ENCODE measurements around the gene B3GNT5. TPM values are rescaled to one million over a fixed set of nuclear protein-coding genes. Genes with fewer than 3 reads are reported as not detected.
A peak's percentile ranks its signal among the peaks of the same experiment; 100 is the strongest.

Gene B3GNT5
- total RNA-seq, 2 donors from 2014 or later = 10.5 to 18.0 TPM

DNA sequence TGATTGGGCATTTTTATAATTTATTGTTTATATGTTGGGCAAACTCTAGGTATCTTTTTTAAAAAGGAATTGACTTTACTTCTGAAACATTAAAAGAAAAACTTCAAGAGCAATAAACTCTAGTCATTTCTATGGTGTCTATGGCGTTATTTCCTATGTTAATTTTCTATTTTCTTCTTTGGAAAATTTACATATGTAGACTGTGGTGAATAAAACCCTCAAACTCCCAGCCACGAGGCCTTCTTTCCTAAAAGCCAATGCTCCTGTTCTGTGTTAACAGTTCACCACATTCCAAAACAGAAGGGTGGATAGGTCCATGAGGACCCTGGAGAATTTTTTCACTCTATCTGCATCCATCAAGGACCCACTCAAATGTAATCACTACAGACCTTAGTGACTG is 44.3 kb upstream of the B3GNT5 start:
- no peak for DNase-seq
- H3K9me3 Mint-ChIP-seq = peaks cover 52% of the 10 kb centered on the region
- Histone ChIP-seq H3K27ac (ENCODE audit: low read depth, low read length) (no peak overlapping the region), H3K4me3 (ENCODE audit: low read length) (peak overlapping the region; percentile 36), H3K27me3 (ENCODE audit: control insufficient read depth, insufficient read depth, low read length, poor library complexity, severe bottlenecking) (no peaks in the 10 kb centered on the region), H3K9ac (ENCODE audit: extremely low read depth, low read length, poor library complexity, severe bottlenecking) (no peak overlapping the region), H3K36me3 (ENCODE audit: control insufficient read depth, insufficient read depth, low read length) (peaks cover 88% of the 10 kb centered on the region), H3K4me1 (ENCODE audit: control insufficient read depth, insufficient read depth, low read length) (peaks cover 9% of the 10 kb centered on the region), H3K9me3 (ENCODE audit: control insufficient read depth, low read length) (peaks cover 87% of the 10 kb centered on the region)
- TF ChIP-seq, protein P1, sequence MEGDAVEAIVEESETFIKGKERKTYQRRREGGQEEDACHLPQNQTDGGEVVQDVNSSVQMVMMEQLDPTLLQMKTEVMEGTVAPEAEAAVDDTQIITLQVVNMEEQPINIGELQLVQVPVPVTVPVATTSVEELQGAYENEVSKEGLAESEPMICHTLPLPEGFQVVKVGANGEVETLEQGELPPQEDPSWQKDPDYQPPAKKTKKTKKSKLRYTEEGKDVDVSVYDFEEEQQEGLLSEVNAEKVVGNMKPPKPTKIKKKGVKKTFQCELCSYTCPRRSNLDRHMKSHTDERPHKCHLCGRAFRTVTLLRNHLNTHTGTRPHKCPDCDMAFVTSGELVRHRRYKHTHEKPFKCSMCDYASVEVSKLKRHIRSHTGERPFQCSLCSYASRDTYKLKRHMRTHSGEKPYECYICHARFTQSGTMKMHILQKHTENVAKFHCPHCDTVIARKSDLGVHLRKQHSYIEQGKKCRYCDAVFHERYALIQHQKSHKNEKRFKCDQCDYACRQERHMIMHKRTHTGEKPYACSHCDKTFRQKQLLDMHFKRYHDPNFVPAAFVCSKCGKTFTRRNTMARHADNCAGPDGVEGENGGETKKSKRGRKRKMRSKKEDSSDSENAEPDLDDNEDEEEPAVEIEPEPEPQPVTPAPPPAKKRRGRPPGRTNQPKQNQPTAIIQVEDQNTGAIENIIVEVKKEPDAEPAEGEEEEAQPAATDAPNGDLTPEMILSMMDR (conservative IDR thresholded peaks at IDR 0.05) = no peak
- no peak overlapping the region for H3K4me3 Mint-ChIP-seq
- H3K36me3 Mint-ChIP-seq (ENCODE audit: low read depth) = peaks cover 92% of the 10 kb centered on the region
- peaks cover 14% of the 10 kb centered on the region for H3K4me1 Mint-ChIP-seq
- no peak overlapping the region for H3K27ac Mint-ChIP-seq
- H3K27me3 Mint-ChIP-seq (ENCODE audit: insufficient read depth) = no peaks in the 10 kb centered on the region
- WGBS, 2 experiments (ENCODE audit: insufficient coverage in 1 of 2, insufficient read length in 1 of 2) = 94% methylated on average over 1 of the region's 2 CpGs; no CpG with 5 or more reads in 1 of the 2 experiments

DNA sequence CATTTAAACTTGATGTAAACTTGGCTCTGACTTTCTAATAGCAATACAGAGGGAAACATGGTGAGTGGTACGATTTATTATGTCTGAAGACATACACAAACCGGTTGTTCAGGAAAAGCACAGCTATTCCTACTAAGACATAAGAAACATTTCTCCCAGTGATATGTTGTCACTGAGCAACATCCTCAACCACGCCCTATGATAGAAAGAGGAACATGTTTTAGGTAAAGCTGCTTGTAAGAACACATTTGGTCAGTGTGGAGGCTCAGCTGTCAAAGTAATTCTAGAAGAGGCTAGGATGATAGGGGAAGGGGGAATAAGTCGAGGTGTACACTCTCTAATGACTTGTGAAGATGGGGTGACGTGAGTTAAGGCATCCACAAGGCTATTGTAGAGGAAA is 42.7 kb upstream of the B3GNT5 start:
- no peak overlapping the region for H3K27ac ChIP-seq (ENCODE audit: low read depth, low read length)
- H3K9ac ChIP-seq (ENCODE audit: extremely low read depth, low read length, poor library complexity, severe bottlenecking) = no peak overlapping the region
- Mint-ChIP-seq H3K27ac (no peak overlapping the region), H3K9me3 (peaks cover 38% of the 10 kb centered on the region), H3K36me3 (ENCODE audit: low read depth) (peaks cover 92% of the 10 kb centered on the region), H3K4me3 (no peak overlapping the region), H3K4me1 (peaks cover 19% of the 10 kb centered on the region), H3K27me3 (ENCODE audit: insufficient read depth) (no peaks in the 10 kb centered on the region)
- peaks cover 14% of the 10 kb centered on the region for H3K4me1 ChIP-seq (ENCODE audit: control insufficient read depth, insufficient read depth, low read length)
- peaks cover 71% of the 10 kb centered on the region for H3K9me3 ChIP-seq (ENCODE audit: control insufficient read depth, low read length)
- H3K36me3 ChIP-seq (ENCODE audit: control insufficient read depth, insufficient read depth, low read length) = peaks cover 86% of the 10 kb centered on the region
- TF ChIP-seq, protein P1 (conservative IDR thresholded peaks at IDR 0.05) = no peak
- H3K27me3 ChIP-seq (ENCODE audit: control insufficient read depth, insufficient read depth, low read length, poor library complexity, severe bottlenecking) = no peaks in the 10 kb centered on the region
- 93 to 100% methylated on average over 2 to 5 of the region's 5 CpGs for WGBS, 2 experiments (ENCODE audit: insufficient coverage in 1 of 2, insufficient read length in 1 of 2)
- no peak for DNase-seq
- H3K4me3 ChIP-seq (ENCODE audit: low read length) = peak overlapping the region; percentile 26

- H3K36me3 ChIP-seq (ENCODE audit: control insufficient read depth, insufficient read depth, low read length) = peaks cover 86% of the 10 kb centered on the region
- no peak overlapping the region for H3K27ac Mint-ChIP-seq
- TF ChIP-seq, protein P1 (conservative IDR thresholded peaks at IDR 0.05) = no peak
- H3K4me1 Mint-ChIP-seq = peaks cover 14% of the 10 kb centered on the region
- H3K9ac ChIP-seq (ENCODE audit: extremely low read depth, low read length, poor library complexity, severe bottlenecking) = no peak overlapping the region
- peaks cover 66% of the 10 kb centered on the region for H3K9me3 ChIP-seq (ENCODE audit: control insufficient read depth, low read length)
- WGBS, 2 experiments (ENCODE audit: insufficient coverage in 1 of 2, insufficient read length in 1 of 2) = 80 to 81% methylated on average over 9 of the region's 9 CpGs
- DNase-seq = no peak
- no peak overlapping the region for H3K27ac ChIP-seq (ENCODE audit: low read depth, low read length)
- H3K4me3 Mint-ChIP-seq = no peak overlapping the region
- no peaks in the 10 kb centered on the region for H3K27me3 Mint-ChIP-seq (ENCODE audit: insufficient read depth)
- no peak overlapping the region for H3K4me3 ChIP-seq (ENCODE audit: low read length)
- peaks cover 33% of the 10 kb centered on the region for H3K9me3 Mint-ChIP-seq
- H3K36me3 Mint-ChIP-seq (ENCODE audit: low read depth) = peaks cover 92% of the 10 kb centered on the region
- H3K27me3 ChIP-seq (ENCODE audit: control insufficient read depth, insufficient read depth, low read length, poor library complexity, severe bottlenecking) = no peaks in the 10 kb centered on the region
- H3K4me1 ChIP-seq (ENCODE audit: control insufficient read depth, insufficient read depth, low read length) = peaks cover 14% of the 10 kb centered on the region
Measured at GRCh38 chr3:183210862-183211341, 42.2 kb upstream of the B3GNT5 start.

Measured in endodermal cell (in vitro differentiated cells).